A549 (cell line): Measurements from ENCODE around the gene PRCD. TPM values are rescaled to one million over a fixed set of nuclear protein-coding genes. Genes with fewer than 3 reads are reported as not detected.

Source experiments
- ATAC-seq, 2 experiments: fragments of 200-7000 bp in 1 of 2; fragments of >200 bp in 1 of 2; cut with Nextera tagmentation in 1 of 2; cut with Tn5 transposase in 1 of 2; 3 replicates each; pipeline versions ENCODE4 v1.8.0 to v1.9.1; 2018 to 2020; ENCODE audit warnings: mild to moderate bottlenecking in 1 of 2, moderate library complexity in 1 of 2
- CTCF ChIA-PET: fragments of 300-600 bp; sonication (Branson Sonifier 250); formaldehyde crosslinking; extraction: SDS; loops from one replicate; lab custom pipeline; 2021; ENCODE audit warnings: antibody characterized with exemption, inconsistent platforms; lab: Yijun Ruan, JAX
- POLR2A ChIA-PET: fragments of 350-600 bp; formaldehyde crosslinking; extraction: SDS; loops from one replicate; lab custom pipeline; 2021; ENCODE audit warnings: antibody characterized with exemption, inconsistent platforms; lab: Yijun Ruan, JAX
- DNase-seq, 2 experiments: peaks; one replicate each; pipeline versions ENCODE4 v3.0.0 to v3.0.0-alpha.2; 2011 to 2016; ENCODE audit warnings: low read depth in 1 of 2, low spot score in 1 of 2
- FAIRE-seq: peaks from 2 replicates; lab custom pipeline; 2011; peaks lifted over from hg19 to GRCh38; lab: Jason Lieb, UNC
- H3K27ac ChIP-seq, 2 experiments: fragments of >200 bp; sonication (Bioruptor Twin); formaldehyde crosslinking; 3 replicates each; pipeline ENCODE4 v1.5.1; 2016 to 2017
- H3K4me1 ChIP-seq: fragments of >200 bp; sonication (Bioruptor Twin); formaldehyde crosslinking; 3 replicates; pipeline ENCODE4 v1.6.1; 2016
- H3K4me2 ChIP-seq: fragments of >200 bp; sonication (Bioruptor Twin); formaldehyde crosslinking; 3 replicates; pipeline ENCODE4 v1.6.1; 2016
- H3K4me3 ChIP-seq: fragments of >200 bp; sonication (Bioruptor Twin); formaldehyde crosslinking; 3 replicates; pipeline ENCODE4 v1.5.1; 2016
- H3K9me3 ChIP-seq: fragments of >200 bp; sonication (Bioruptor Twin); formaldehyde crosslinking; 3 replicates; pipeline ENCODE4 v1.6.1; 2016
- BHLHE40 ChIP-seq: IDR thresholded peaks from 2 replicates; pipeline ENCODE4 v1.6.1; 2012; ENCODE audit warnings: low read depth, low read length, inconsistent platforms
- CBX2 ChIP-seq: fragments of 200-600 bp; sonication (generic); IDR thresholded peaks from 2 replicates; pipeline ENCODE4 v1.6.1; 2016; ENCODE audit warnings: low read depth, mild to moderate bottlenecking, borderline replicate concordance
- CEBPB ChIP-seq, 2 experiments: fragments of >200 bp in 1 of 2; sonication (Bioruptor Twin) in 1 of 2; formaldehyde crosslinking in 1 of 2; IDR thresholded peaks; 2 replicates each; pipeline ENCODE4 v1.6.1; 2012 to 2016
- EHMT2 ChIP-seq: fragments of 200-600 bp; sonication (generic); IDR thresholded peaks from 2 replicates; pipeline ENCODE4 v1.6.1; 2016; ENCODE audit warnings: antibody characterized with exemption, low read depth, mild to moderate bottlenecking, moderate library complexity
- JUN ChIP-seq, 2 experiments: fragments of >200 bp; sonication (Bioruptor Twin); formaldehyde crosslinking; IDR thresholded peaks; 2 replicates in 1 of 2; 3 replicates in 1 of 2; pipeline ENCODE4 v1.6.1; 2016 to 2017
- KDM5A ChIP-seq: fragments of 200-600 bp; sonication (generic); IDR thresholded peaks from 2 replicates; pipeline ENCODE4 v1.6.1; 2016; ENCODE audit warnings: antibody characterized with exemption, mild to moderate bottlenecking
- NPAS2 ChIP-seq: fragments of 250-450 bp; sonication (Bioruptor Pico); IDR thresholded peaks from 2 replicates; pipeline ENCODE4 v1.8.0; 2022; ENCODE audit warnings: mild to moderate bottlenecking, moderate library complexity, borderline replicate concordance
- POLR2AphosphoS2 ChIP-seq: conservative IDR thresholded peaks from 2 replicates; pipeline ENCODE4 v1.6.1; 2012; ENCODE audit warnings: low read length, improper control_type of control experiment, inconsistent platforms
- RARB ChIP-seq: fragments of 250-450 bp; sonication (Bioruptor Pico); IDR thresholded peaks from 2 replicates; pipeline ENCODE4 v1.8.0; 2021; ENCODE audit warnings: mild to moderate bottlenecking, moderate library complexity
- RFX5 ChIP-seq: fragments of 450-650 bp; IDR thresholded peaks from 2 replicates; pipeline ENCODE4 v1.7.1; 2014; ENCODE audit warnings: antibody characterized with exemption, mild to moderate bottlenecking, moderate library complexity
- RNF2 ChIP-seq: fragments of 200-600 bp; sonication (generic); IDR thresholded peaks from 2 replicates; pipeline ENCODE4 v1.6.1; 2016; ENCODE audit warnings: low read depth, mild to moderate bottlenecking, antibody characterized with exemption, moderate library complexity, borderline replicate concordance
- SMC3 ChIP-seq: fragments of >200 bp; sonication (Bioruptor Twin); formaldehyde crosslinking; IDR thresholded peaks from 3 replicates; pipeline ENCODE4 v1.6.1; 2018; ENCODE audit warnings: inconsistent platforms
- TFCP2L1 ChIP-seq: fragments of 250-450 bp; sonication (Bioruptor Pico); IDR thresholded peaks from 2 replicates; pipeline ENCODE4 v1.5.0; 2021; ENCODE audit warnings: mild to moderate bottlenecking
- TP53 ChIP-seq: fragments of 250-450 bp; sonication (Bioruptor Pico); IDR thresholded peaks from 2 replicates; pipeline ENCODE4 v1.5.0; 2021; ENCODE audit warnings: mild to moderate bottlenecking, moderate library complexity
- ZC3H11A ChIP-seq: fragments of 450-650 bp; IDR thresholded peaks from 2 replicates; pipeline ENCODE4 v1.6.1; 2014; ENCODE audit warnings: antibody characterized with exemption, mild to moderate bottlenecking
- ZSCAN20 ChIP-seq: fragments of 250-450 bp; sonication (Bioruptor Pico); IDR thresholded peaks from 2 replicates; pipeline ENCODE4 v1.8.0; 2022; ENCODE audit warnings: mild to moderate bottlenecking, moderate library complexity
- WGBS: methylation state at CpG from one replicate; pipeline ENCODE4 v1.1.6; 2017; ENCODE audit errors: missing lambda C conversion rate; 5-methylcytosine and 5-hydroxymethylcytosine counted together
- polyA plus RNA-seq, 4 experiments: library from polyadenylated mRNA; depleted of rRNA in 3 of 4; stranded (reverse); fragments of >200 nt; fragmentation: RNase III in 1 of 4; extraction: RNeasy Plus Mini Kit Qiagen cat#74134 plus additional on column Dnase treatment in 1 of 4; gene quantifications; 2 replicates in 3 of 4; 3 replicates in 1 of 4; pipeline ENCODE4 v1.2.3, GENCODE V29; 2011 to 2017
- TF ChIP-seq, protein P1 (sequence below): fragments of 200-600 bp; sonication (generic); IDR thresholded peaks from 2 replicates; pipeline ENCODE4 v1.6.1; 2016; ENCODE audit warnings: antibody characterized with exemption, mild to moderate bottlenecking, moderate library complexity
- TF ChIP-seq, protein P2 (sequence below): fragments of >200 bp; sonication (Bioruptor Twin); formaldehyde crosslinking; IDR thresholded peaks from 3 replicates; pipeline ENCODE4 v1.5.1; 2016
- TF ChIP-seq, protein P3 (sequence below): IDR thresholded peaks from 2 replicates; pipeline ENCODE4 v1.6.1; 2012
- TF ChIP-seq, protein P4 (sequence below): IDR thresholded peaks from 2 replicates; pipeline ENCODE4 v1.6.1; 2012
- TF ChIP-seq, protein P5 (sequence below): fragments of >200 bp; sonication (Bioruptor Twin); formaldehyde crosslinking; IDR thresholded peaks from 2 replicates; pipeline ENCODE4 v1.6.1; 2016

PRCD gene
- polyA plus RNA-seq, 2 of the 4 experiments (the other 2 are of a cell fraction), result not detected

DNA sequence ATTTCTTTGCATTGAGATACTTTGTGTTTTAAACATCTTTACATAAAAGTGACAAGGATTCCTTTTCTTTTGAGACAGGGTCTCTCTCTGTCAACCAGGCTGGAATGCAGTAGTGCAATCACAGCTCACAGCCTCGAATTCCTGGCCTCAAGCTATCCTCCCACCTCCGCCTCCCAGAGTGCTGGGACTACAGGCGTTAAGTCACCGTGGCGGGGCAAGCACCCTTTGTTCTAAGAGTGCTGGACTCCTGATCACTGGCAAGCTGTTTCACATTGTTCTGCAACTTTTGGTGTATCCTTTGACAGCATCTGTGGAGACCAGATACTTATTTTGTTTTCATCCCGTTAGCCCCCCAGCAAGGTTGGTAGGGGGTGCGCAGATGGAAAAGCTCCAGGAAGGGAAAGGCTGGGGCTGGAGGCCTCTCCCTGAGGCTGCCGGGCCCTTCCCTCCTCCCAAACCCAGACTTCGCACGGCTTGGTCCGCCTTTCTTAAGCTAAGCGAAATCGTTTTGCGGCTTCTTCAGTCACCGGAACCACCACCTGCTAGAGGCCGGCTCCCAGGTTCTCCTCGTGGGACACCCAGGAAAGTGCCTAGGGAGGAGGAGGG is 44.7 kb downstream of the PRCD start:
- no peak for ATAC-seq
- no peak overlapping the region for H3K4me2 ChIP-seq

DNA sequence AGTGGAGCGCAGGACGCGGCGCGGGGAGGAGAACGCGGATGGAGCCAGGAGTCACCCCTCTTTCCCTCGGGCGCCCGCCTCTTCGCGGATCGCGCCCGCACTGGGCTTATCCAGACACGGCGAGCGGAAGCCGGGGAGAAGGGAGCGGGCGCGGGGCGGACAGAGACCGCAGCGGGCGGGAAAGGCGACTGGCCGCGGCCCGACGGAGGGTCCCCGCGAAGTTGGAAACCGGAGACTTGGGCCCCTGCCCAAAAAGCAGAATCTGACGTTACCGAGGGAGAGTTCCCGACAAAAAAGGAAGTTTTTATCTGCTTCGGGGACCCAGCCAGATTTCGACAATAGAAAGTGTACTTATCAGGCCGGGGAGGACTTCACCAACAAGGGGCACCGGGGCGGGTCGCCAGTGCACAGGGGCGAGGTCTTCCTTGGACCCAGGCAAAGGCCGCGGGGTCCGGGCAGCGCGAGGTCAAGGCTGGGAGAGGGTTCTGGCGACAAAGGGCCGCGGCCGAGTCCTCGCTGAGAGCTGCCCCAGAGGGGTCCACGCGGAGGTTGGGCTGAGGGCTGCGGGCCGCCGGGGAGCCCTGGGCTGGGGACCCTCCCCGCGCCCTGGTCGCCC is 45.3 kb downstream of the PRCD start:
- POLR2A ChIA-PET, result interaction anchor here (1.4 to 2.0 kb wide), 2 partner anchors 28 to 87 kb away, joined by 6 to 7 read pairs; no protein-coding TSS in a partner anchor
- peak overlapping the region; percentile 99 for H3K4me2 ChIP-seq
- TF ChIP-seq ZC3H11A (no peak), BHLHE40 (no peak), RFX5 (no peak)
- TF ChIP-seq, protein P1, sequence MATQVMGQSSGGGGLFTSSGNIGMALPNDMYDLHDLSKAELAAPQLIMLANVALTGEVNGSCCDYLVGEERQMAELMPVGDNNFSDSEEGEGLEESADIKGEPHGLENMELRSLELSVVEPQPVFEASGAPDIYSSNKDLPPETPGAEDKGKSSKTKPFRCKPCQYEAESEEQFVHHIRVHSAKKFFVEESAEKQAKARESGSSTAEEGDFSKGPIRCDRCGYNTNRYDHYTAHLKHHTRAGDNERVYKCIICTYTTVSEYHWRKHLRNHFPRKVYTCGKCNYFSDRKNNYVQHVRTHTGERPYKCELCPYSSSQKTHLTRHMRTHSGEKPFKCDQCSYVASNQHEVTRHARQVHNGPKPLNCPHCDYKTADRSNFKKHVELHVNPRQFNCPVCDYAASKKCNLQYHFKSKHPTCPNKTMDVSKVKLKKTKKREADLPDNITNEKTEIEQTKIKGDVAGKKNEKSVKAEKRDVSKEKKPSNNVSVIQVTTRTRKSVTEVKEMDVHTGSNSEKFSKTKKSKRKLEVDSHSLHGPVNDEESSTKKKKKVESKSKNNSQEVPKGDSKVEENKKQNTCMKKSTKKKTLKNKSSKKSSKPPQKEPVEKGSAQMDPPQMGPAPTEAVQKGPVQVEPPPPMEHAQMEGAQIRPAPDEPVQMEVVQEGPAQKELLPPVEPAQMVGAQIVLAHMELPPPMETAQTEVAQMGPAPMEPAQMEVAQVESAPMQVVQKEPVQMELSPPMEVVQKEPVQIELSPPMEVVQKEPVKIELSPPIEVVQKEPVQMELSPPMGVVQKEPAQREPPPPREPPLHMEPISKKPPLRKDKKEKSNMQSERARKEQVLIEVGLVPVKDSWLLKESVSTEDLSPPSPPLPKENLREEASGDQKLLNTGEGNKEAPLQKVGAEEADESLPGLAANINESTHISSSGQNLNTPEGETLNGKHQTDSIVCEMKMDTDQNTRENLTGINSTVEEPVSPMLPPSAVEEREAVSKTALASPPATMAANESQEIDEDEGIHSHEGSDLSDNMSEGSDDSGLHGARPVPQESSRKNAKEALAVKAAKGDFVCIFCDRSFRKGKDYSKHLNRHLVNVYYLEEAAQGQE, result no peak
- TF ChIP-seq, all 56 proteins: peak for 0
- WGBS, result 64% methylated on average over 53 of the region's 62 CpGs
- H3K27ac ChIP-seq, result peak overlapping the region; percentile 76 to 89; a peak in 5 of 6 replicates
- CTCF ChIA-PET, result interaction anchor here (0.6 to 7.0 kb wide), 20 partner anchors 9 to 128 kb away, joined by 3 to 50 read pairs (median 8); no protein-coding TSS in a partner anchor
- DNase-seq, result no peak
- H3K4me1 ChIP-seq, result 0 out of 3 replicates have a peak, but pooled peaks cover 3% of the 10 kb centered on the region
- peak overlapping the region; percentile 64 for H3K4me3 ChIP-seq
- FAIRE-seq, result no peak
- no peak for ATAC-seq
- H3K9me3 ChIP-seq, result no peaks in the 10 kb centered on the region

More for the DNA sequence above, 44.7 kb downstream of the PRCD start:
- Histone ChIP-seq H3K9me3 (no peaks in the 10 kb centered on the region), H3K27ac (no peak overlapping the region), H3K4me1 (0 out of 3 replicates have a peak, but pooled peaks cover 3% of the 10 kb centered on the region), H3K4me3 (no peak overlapping the region)
- no peak for TF ChIP-seq CEBPB (IDR thresholded peaks at IDR 0.05)
- no peak for TF ChIP-seq POLR2AphosphoS2
- 91% methylated on average over 17 of the region's 17 CpGs for WGBS
- CTCF ChIA-PET, result interaction anchor here (0.6 to 7.0 kb wide), 13 partner anchors 10 to 99 kb away, joined by 3 to 50 read pairs (median 6); no protein-coding TSS in a partner anchor
- POLR2A ChIA-PET, result no interaction called here
- no peak for FAIRE-seq
- no peak for DNase-seq

DNA sequence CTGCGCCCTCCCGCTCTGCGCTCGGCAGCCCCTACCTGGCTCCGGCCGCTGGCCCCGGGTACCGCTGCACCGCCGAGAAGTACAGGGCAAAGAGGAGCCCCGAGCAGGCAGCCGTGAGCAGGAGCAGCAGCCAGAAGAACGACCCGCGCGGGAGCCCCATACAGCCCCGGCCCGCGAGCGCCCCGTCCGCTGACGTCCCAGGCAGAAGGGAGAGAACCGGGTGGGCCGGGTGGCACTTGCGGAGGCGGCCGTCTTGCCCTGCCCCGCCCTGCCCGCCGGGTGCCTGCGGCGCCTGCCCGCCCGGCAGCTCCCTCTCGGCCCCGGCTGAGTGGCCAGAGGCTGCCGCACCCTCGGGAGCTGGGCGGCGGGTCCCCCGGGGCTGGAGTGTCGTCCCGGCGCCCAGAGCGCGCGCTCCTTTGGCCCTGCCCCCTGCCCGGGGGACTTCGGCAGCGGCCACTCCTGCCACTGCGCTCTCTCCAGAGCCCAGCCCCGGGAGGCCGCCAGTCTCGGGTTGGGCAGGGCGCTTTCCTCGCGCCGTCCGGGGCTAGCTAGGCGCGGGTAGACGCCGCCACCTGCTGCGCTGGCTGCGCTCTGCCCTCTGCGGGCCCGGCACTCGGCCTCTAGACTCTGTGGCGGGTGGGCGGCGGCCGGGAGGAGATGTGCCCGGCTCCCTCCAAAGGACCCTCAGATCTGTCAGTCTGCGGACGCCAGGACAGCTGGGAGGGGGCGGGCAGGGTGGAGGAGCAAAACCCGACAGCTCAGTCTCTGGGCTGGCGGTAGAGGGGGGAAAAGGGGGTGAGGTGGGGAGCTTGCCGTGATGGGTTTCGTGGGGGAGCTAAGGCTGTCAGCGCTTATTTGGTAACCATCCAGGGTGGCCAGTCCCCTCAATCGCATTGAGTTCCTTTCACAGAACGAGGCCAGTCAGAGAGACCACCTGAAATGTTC is 46.1 kb downstream of the PRCD start, which contains the start of gene ST6GALNAC2:
TSS of gene ST6GALNAC2 (minus strand) at position 212 of the 945 bp plus-strand sequence. CDS start at position 160, 52 bp downstream.
- POLR2A ChIA-PET, result interaction anchor here (0.6 to 2.0 kb wide), 4 partner anchors 28 to 197 kb away, joined by 3 to 7 read pairs (median 4); no protein-coding TSS in a partner anchor
- Histone ChIP-seq H3K4me2 (peak within 1 kb of the TSS; percentile 99), H3K4me1 (0 out of 3 replicates have a peak, but pooled peaks cover 3% of the 10 kb centered on the region), H3K9me3 (no peaks in the 10 kb centered on the region), H3K27ac (peak within 1 kb of the TSS; percentile 76 to 89), H3K4me3 (peak within 1 kb of the TSS; percentile 64)
- CTCF ChIA-PET, result interaction anchor here (1.0 to 7.0 kb wide), 24 partner anchors 8 to 133 kb away, joined by 3 to 50 read pairs (median 6); no protein-coding TSS in a partner anchor
- FAIRE-seq (no peak), ATAC-seq (peak; percentile 84 to 92), DNase-seq (peak; percentile 59 to 70)
- 15% methylated on average over 13 of the region's 84 CpGs for whole genome bisulfite sequencing
- TF ChIP-seq TFCP2L1 (CRISPR knock-in tag) (no peak), POLR2AphosphoS2 (no peak), NPAS2 (CRISPR knock-in tag) (no peak), JUN (IDR thresholded peaks at IDR 0.05) (peak in 1 of 2 experiments; percentile 48; a peak in 1 of 5 replicates), ZSCAN20 (CRISPR knock-in tag) (no peak), ZC3H11A (no peak), RARB (CRISPR knock-in tag) (no peak), EHMT2 (no peak), TP53 (CRISPR knock-in tag) (no peak), KDM5A (no peak), SMC3 (peak; percentile 44; the same call in 1 of the 3 replicates), RNF2 (0 out of 2 replicates have a peak, but pooled peaks have one; percentile 34), CBX2 (no peak)
- TF ChIP-seq, protein P2, sequence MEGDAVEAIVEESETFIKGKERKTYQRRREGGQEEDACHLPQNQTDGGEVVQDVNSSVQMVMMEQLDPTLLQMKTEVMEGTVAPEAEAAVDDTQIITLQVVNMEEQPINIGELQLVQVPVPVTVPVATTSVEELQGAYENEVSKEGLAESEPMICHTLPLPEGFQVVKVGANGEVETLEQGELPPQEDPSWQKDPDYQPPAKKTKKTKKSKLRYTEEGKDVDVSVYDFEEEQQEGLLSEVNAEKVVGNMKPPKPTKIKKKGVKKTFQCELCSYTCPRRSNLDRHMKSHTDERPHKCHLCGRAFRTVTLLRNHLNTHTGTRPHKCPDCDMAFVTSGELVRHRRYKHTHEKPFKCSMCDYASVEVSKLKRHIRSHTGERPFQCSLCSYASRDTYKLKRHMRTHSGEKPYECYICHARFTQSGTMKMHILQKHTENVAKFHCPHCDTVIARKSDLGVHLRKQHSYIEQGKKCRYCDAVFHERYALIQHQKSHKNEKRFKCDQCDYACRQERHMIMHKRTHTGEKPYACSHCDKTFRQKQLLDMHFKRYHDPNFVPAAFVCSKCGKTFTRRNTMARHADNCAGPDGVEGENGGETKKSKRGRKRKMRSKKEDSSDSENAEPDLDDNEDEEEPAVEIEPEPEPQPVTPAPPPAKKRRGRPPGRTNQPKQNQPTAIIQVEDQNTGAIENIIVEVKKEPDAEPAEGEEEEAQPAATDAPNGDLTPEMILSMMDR, result peak; percentile 25; the same call in 2 of the 3 replicates
- TF ChIP-seq, protein P3, sequence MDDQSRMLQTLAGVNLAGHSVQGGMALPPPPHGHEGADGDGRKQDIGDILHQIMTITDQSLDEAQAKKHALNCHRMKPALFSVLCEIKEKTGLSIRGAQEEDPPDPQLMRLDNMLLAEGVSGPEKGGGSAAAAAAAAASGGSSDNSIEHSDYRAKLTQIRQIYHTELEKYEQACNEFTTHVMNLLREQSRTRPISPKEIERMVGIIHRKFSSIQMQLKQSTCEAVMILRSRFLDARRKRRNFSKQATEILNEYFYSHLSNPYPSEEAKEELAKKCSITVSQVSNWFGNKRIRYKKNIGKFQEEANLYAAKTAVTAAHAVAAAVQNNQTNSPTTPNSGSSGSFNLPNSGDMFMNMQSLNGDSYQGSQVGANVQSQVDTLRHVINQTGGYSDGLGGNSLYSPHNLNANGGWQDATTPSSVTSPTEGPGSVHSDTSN, result no peak
- TF ChIP-seq, protein P4, sequence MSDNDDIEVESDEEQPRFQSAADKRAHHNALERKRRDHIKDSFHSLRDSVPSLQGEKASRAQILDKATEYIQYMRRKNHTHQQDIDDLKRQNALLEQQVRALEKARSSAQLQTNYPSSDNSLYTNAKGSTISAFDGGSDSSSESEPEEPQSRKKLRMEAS, result peak; percentile 42; the same call in 1 of the 2 replicates
- TF ChIP-seq, protein P5, sequence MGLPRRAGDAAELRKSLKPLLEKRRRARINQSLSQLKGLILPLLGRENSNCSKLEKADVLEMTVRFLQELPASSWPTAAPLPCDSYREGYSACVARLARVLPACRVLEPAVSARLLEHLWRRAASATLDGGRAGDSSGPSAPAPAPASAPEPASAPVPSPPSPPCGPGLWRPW, result no peak
